GM12873 (cell line): Measurements from ENCODE around the gene SLC15A4.
A peak's percentile ranks its signal among the peaks of the same experiment; 100 is the strongest.

ENCODE experiments used
- CTCF ChIP-seq: IDR thresholded peaks from 2 replicates; pipeline ENCODE4 v1.5.1; 2012; ENCODE audit warnings: low read depth, mild to moderate bottlenecking, moderate library complexity, low read length, control low read depth; ENCODE audit not compliant: insufficient read depth; ENCODE audit errors: missing control alignments

Gene SLC15A4

GRCh38 chr12:128852026-128852698 lies 28.4 kb upstream of the SLC15A4 start:
- TF ChIP-seq CTCF, result no peak

- no peak for TF ChIP-seq CTCF
Measured at GRCh38 chr12:128850400-128850799, 26.6 kb upstream of the SLC15A4 start.

- TF ChIP-seq CTCF, result no peak
Measured at GRCh38 chr12:128848371-128848770, 24.6 kb upstream of the SLC15A4 start.

- TF ChIP-seq CTCF, result peak; percentile 57
Measured at GRCh38 chr12:128844031-128844635, 20.4 kb upstream of the SLC15A4 start.

GRCh38 chr12:128843538-128843937 lies 19.8 kb upstream of the SLC15A4 start:
- no peak for TF ChIP-seq CTCF

GRCh38 chr12:128842579-128842978 lies 18.8 kb upstream of the SLC15A4 start:
- TF ChIP-seq CTCF, result no peak

- TF ChIP-seq CTCF, result no peak
Measured at GRCh38 chr12:128840862-128841468, 17.2 kb upstream of the SLC15A4 start.
